ENCODE data around the gene ACE2. TPM values are rescaled to one million over a fixed set of nuclear protein-coding genes. Genes with fewer than 3 reads are reported as not detected.

ACE2 gene
- polyA plus RNA-seq, 1 of the 3 experiments (the other 2 are of a cell fraction): not detected

- POLR2A ChIA-PET: no interaction called here
- 25% methylated on average over 5 of the region's 5 CpGs for WGBS (ENCODE audit: low lambda C conversion rate)
- no peak for DNase-seq
- Histone ChIP-seq H3K27ac (ENCODE audit: low read depth in 2 of 2, low read length in 1 of 2) (no peak overlapping the region), H2AFZ (ENCODE audit: low read depth) (no peak overlapping the region), H3K27me3 (ENCODE audit: insufficient read depth) (no peaks in the 10 kb centered on the region), H3K36me3 (replicated peaks in 1 of 2; ENCODE audit: control insufficient read depth in 1 of 2, insufficient read depth in 2 of 2, low read length in 1 of 2) (no peaks in the 10 kb centered on the region), H3K9me2 (no peaks in the 10 kb centered on the region), H3F3A (replicated peaks; ENCODE audit: insufficient read depth) (no peaks in the 10 kb centered on the region), H3K4me2 (no peak overlapping the region), H3K4me1 (ENCODE audit: control insufficient read depth in 1 of 2, insufficient read depth in 2 of 2, low read depth in 1 of 2, low read length in 1 of 2) (no peaks in the 10 kb centered on the region), H3K9me3 (no peaks in the 10 kb centered on the region), H3K9ac (no peak overlapping the region), H4K20me1 (ENCODE audit: insufficient read depth) (no peaks in the 10 kb centered on the region), H3K79me2 (ENCODE audit: insufficient read depth) (no peaks in the 10 kb centered on the region), H3K4me3 (ENCODE audit: low read depth in 2 of 2, low read length in 1 of 2) (no peak overlapping the region)
- CTCF ChIA-PET: no interaction called here
- TF ChIP-seq YY1 (IDR thresholded peaks at IDR 0.05; ENCODE audit: low read depth): no peak
- TF ChIP-seq MXI1 (IDR thresholded peaks at IDR 0.05; ENCODE audit: low read depth, low read length): no peak
- TF ChIP-seq SMC3 (IDR thresholded peaks at IDR 0.05; ENCODE audit: low read depth, low read length): no peak
- TF ChIP-seq RFX5 (IDR thresholded peaks at IDR 0.05; ENCODE audit: low read length): no peak
- no peak for TF ChIP-seq RCOR1 (IDR thresholded peaks at IDR 0.05; ENCODE audit: low read length)
- no peak for TF ChIP-seq ELF1 (IDR thresholded peaks at IDR 0.05)
- no peak for TF ChIP-seq TAF1 (IDR thresholded peaks at IDR 0.05; ENCODE audit: borderline replicate concordance, low read depth, low read length)
- no peak for TF ChIP-seq IRF3 (IDR thresholded peaks at IDR 0.05; ENCODE audit: low read depth, low read length)
- TF ChIP-seq RAD21 (IDR thresholded peaks at IDR 0.05; ENCODE audit: low read length): no peak
- TF ChIP-seq GATA2 (CRISPR knock-in tag; IDR thresholded peaks at IDR 0.05): no peak
- no peak for TF ChIP-seq FOXJ3 (CRISPR knock-in tag; IDR thresholded peaks at IDR 0.05)
- TF ChIP-seq EZH2phosphoT487 (IDR thresholded peaks at IDR 0.05; ENCODE audit: borderline replicate concordance, low read depth): no peak
- TF ChIP-seq POLR2AphosphoS5 (IDR thresholded peaks at IDR 0.05; ENCODE audit: low read depth, low read length): no peak
- no peak for TF ChIP-seq MAX (IDR thresholded peaks at IDR 0.05; ENCODE audit: low read depth)
- TF ChIP-seq TEAD4 (IDR thresholded peaks at IDR 0.05; ENCODE audit: borderline replicate concordance, insufficient read depth): no peak
- TF ChIP-seq NRF1 (IDR thresholded peaks at IDR 0.05; ENCODE audit: low read depth, low read length): no peak
- TF ChIP-seq JUND (IDR thresholded peaks at IDR 0.05): no peak
These were observed 2.0 kb upstream of the ACE2 start for GRCh38 chrX:15602761-15603160.

- no peak for TF ChIP-seq RFX5 (IDR thresholded peaks at IDR 0.05; ENCODE audit: low read length)
- TF ChIP-seq TCF12 (IDR thresholded peaks at IDR 0.05): no peak
- Histone ChIP-seq H3K9ac (no peak overlapping the region), H3K9me3 (no peaks in the 10 kb centered on the region), H3K27me3 (ENCODE audit: insufficient read depth) (no peaks in the 10 kb centered on the region; the same call in 1 of the 2 replicates), H3K4me1 (ENCODE audit: control insufficient read depth in 1 of 2, insufficient read depth in 2 of 2, low read depth in 1 of 2, low read length in 1 of 2) (no peaks in the 10 kb centered on the region), H4K20me1 (ENCODE audit: insufficient read depth) (no peaks in the 10 kb centered on the region), H3K9me2 (no peaks in the 10 kb centered on the region), H3K4me3 (ENCODE audit: low read depth in 2 of 2, low read length in 1 of 2) (no peak overlapping the region), H3F3A (replicated peaks; ENCODE audit: insufficient read depth) (no peaks in the 10 kb centered on the region), H3K36me3 (replicated peaks in 1 of 2; ENCODE audit: control insufficient read depth in 1 of 2, insufficient read depth in 2 of 2, low read length in 1 of 2) (no peaks in the 10 kb centered on the region), H2AFZ (ENCODE audit: low read depth) (no peak overlapping the region), H3K27ac (ENCODE audit: low read depth in 2 of 2, low read length in 1 of 2) (no peak overlapping the region), H3K79me2 (ENCODE audit: insufficient read depth) (no peaks in the 10 kb centered on the region), H3K4me2 (no peak overlapping the region)
- CTCF ChIA-PET: no interaction called here
- WGBS (ENCODE audit: low lambda C conversion rate): 15% methylated on average over 3 of the region's 3 CpGs
- no peak for DNase-seq
- POLR2A ChIA-PET: no interaction called here
These were observed 1.2 kb upstream of the ACE2 start for GRCh38 chrX:15601932-15602331.

All from SK-N-SH (cell line).